Endothelial cell of umbilical vein (primary cell): ENCODE results near the gene SAV1. TPM values are rescaled to one million over a fixed set of nuclear protein-coding genes. Genes with fewer than 3 reads are reported as not detected.

Source experiments
- BruUV-seq: library from RNA; stranded (reverse); fragments of 400-500 nt; replicated peaks from 2 replicates; lab custom pipeline; 2021; lab: Mats Ljungman, UMichigan
- CTCF ChIA-PET: fragments of 300-600, 350-600 bp; sonication (Branson Sonifier 250); formaldehyde crosslinking; loops from one replicate; lab custom pipeline; 2021; ENCODE audit warnings: antibody characterized with exemption, inconsistent platforms; lab: Charles Lee
- POLR2A ChIA-PET: fragments of 300-600, 350-600 bp; sonication (Branson Sonifier 250); formaldehyde crosslinking; loops from one replicate; lab custom pipeline; 2021; ENCODE audit warnings: antibody characterized with exemption, inconsistent platforms; lab: Charles Lee
- DNase-seq: peaks from one replicate; pipeline ENCODE4 v3.0.0-alpha.2; 2011; ENCODE audit warnings: low read depth, low spot score
- FAIRE-seq: peaks from 2 replicates; lab custom pipeline; 2011; peaks lifted over from hg19 to GRCh38; lab: Jason Lieb, UNC
- H2AFZ ChIP-seq: 2 replicates; pipeline ENCODE4 v1.6.0; 2012; ENCODE audit warnings: low read depth, low read length, control low read depth, inconsistent platforms
- H3K27ac ChIP-seq: 2 replicates; pipeline ENCODE4 v1.5.1; 2011; ENCODE audit warnings: low read depth, mild to moderate bottlenecking, control low read depth, low read length, moderate library complexity; ENCODE audit not compliant: insufficient read depth
- H3K27me3 ChIP-seq, 2 experiments: 2 replicates each; pipeline versions ENCODE4 v1.6.0 to v1.6.1; 2011; ENCODE audit warnings: low read length in 2 of 2, mixed read lengths in 1 of 2; ENCODE audit not compliant: control insufficient read depth in 2 of 2, insufficient read depth in 2 of 2
- H3K36me3 ChIP-seq, 2 experiments: 2 replicates in 1 of 2; 3 replicates in 1 of 2; pipeline ENCODE4 v1.5.1; 2011; ENCODE audit warnings: low read length in 2 of 2, mild to moderate bottlenecking in 1 of 2, moderate library complexity in 1 of 2; ENCODE audit not compliant: control insufficient read depth in 2 of 2, insufficient read depth in 2 of 2; ENCODE audit errors: extremely low read depth in 1 of 2
- H3K4me1 ChIP-seq: 3 replicates; pipeline ENCODE4 v1.5.1; 2011; ENCODE audit warnings: mild to moderate bottlenecking, low read length; ENCODE audit not compliant: control insufficient read depth, insufficient read depth; ENCODE audit errors: extremely low read depth
- H3K4me2 ChIP-seq: 2 replicates; pipeline ENCODE4 v1.6.1; 2011; ENCODE audit warnings: low read length, control low read depth, mixed read lengths; ENCODE audit not compliant: insufficient read depth
- H3K4me3 ChIP-seq, 3 experiments: fragments of 200-600 bp in 1 of 3; sonication (generic), shearing (Covaris generic) in 1 of 3; replicated peaks in 1 of 3; 2 replicates each; pipeline ENCODE4 v1.5.1; 2011 to 2016; ENCODE audit warnings: control low read depth in 3 of 3, low read length in 3 of 3, mild to moderate bottlenecking in 2 of 3, inconsistent platforms in 1 of 3, low read depth in 1 of 3, moderate library complexity in 1 of 3; ENCODE audit not compliant: insufficient read depth in 1 of 3
- H3K79me2 ChIP-seq: 2 replicates; pipeline ENCODE4 v1.6.0; 2012; ENCODE audit warnings: low read length, inconsistent platforms; ENCODE audit not compliant: control insufficient read depth, insufficient read depth
- H3K9ac ChIP-seq: replicated peaks from 2 replicates; pipeline ENCODE3; 2011; ENCODE audit warnings: low read length, control low read depth; ENCODE audit not compliant: insufficient read depth; ENCODE audit errors: extremely low read depth
- H3K9me1 ChIP-seq: replicated peaks from 3 replicates; pipeline ENCODE4 v1.6.0; 2011; ENCODE audit warnings: mild to moderate bottlenecking, low read length; ENCODE audit not compliant: control insufficient read depth, insufficient read depth; ENCODE audit errors: extremely low read depth
- H3K9me3 ChIP-seq: replicated peaks from 2 replicates; pipeline ENCODE4 v1.5.1; 2012; ENCODE audit warnings: low read length, inconsistent platforms; ENCODE audit not compliant: control insufficient read depth, insufficient read depth
- H4K20me1 ChIP-seq: replicated peaks from 2 replicates; pipeline ENCODE3; 2011; ENCODE audit warnings: mild to moderate bottlenecking, low read length; ENCODE audit not compliant: control insufficient read depth, insufficient read depth; ENCODE audit errors: extremely low read depth
- EZH2 ChIP-seq: IDR thresholded peaks from 2 replicates; pipeline ENCODE4 v1.6.1; 2012; ENCODE audit warnings: borderline replicate concordance, low read depth, mild to moderate bottlenecking, moderate library complexity, low read length, inconsistent platforms; ENCODE audit not compliant: severe bottlenecking
- FOS ChIP-seq: IDR thresholded peaks from 2 replicates; pipeline ENCODE4 v1.6.1; 2011; ENCODE audit warnings: mild to moderate bottlenecking, low read length, moderate library complexity, borderline replicate concordance; ENCODE audit not compliant: insufficient read depth
- GATA2 ChIP-seq: IDR thresholded peaks from 2 replicates; pipeline ENCODE4 v1.7.0; 2011; ENCODE audit warnings: low read depth, mild to moderate bottlenecking, moderate library complexity, mixed read lengths, low read length; ENCODE audit not compliant: insufficient read length, insufficient read depth
- JUN ChIP-seq: IDR thresholded peaks from 2 replicates; pipeline ENCODE4 v1.6.1; 2011; ENCODE audit warnings: borderline replicate concordance, low read depth; ENCODE audit not compliant: insufficient read length, insufficient read depth
- MAX ChIP-seq: IDR thresholded peaks from 2 replicates; pipeline ENCODE4 v1.6.1; 2011; ENCODE audit not compliant: insufficient read depth, insufficient read length
- MYC ChIP-seq: IDR thresholded peaks from one replicate; pipeline ENCODE4 v1.6.1; 2011; ENCODE audit warnings: mild to moderate bottlenecking, low read depth, low read length
- POLR2A ChIP-seq: IDR thresholded peaks from 2 replicates; pipeline ENCODE4 v1.6.1; 2012; ENCODE audit warnings: low read depth, mild to moderate bottlenecking, control low read depth, low read length
- POLR2AphosphoS5 ChIP-seq: IDR thresholded peaks from 2 replicates; pipeline ENCODE4 v1.6.1; 2012; ENCODE audit warnings: low read depth, mild to moderate bottlenecking, control low read depth, low read length, moderate library complexity; ENCODE audit not compliant: insufficient read depth
- dilution Hi-C: fragments of 300-500 bp; cut with MboI; formaldehyde crosslinking; loops from one replicate; pipeline ENCODE4 v1.15.0; 2019; ENCODE audit warnings: low sequenced_read_pairs; ENCODE audit not compliant: extremely low pct_ligation_motif_present
- intact Hi-C: fragments of 100-400 bp; cut with micrococcal nuclease; formaldehyde crosslinking; loops from one replicate; pipeline ENCODE4 v1.10.0; 2022
- polyA plus RNA-seq, 4 experiments: library from polyadenylated mRNA; depleted of rRNA in 3 of 4; stranded (reverse) in 3 of 4; unstranded in 1 of 4; fragments of >200 nt; gene quantifications; 2 replicates each; pipeline versions ENCODE4 v1.2.1 to v1.2.3, GENCODE V29; 2011 to 2012; ENCODE audit warnings: missing spikeins in 1 of 4
- total RNA-seq: library from RNA; stranded (reverse); gene quantifications from 2 replicates; pipeline ENCODE4 v1.2.3, GENCODE V29; 2021
- TF ChIP-seq, protein P1 (sequence below), 2 donors: IDR thresholded peaks; 1 replicate in 1 of 2; 2 replicates in 1 of 2; pipeline ENCODE4 v1.5.1; 2011; ENCODE audit warnings: low read length in 2 of 2, mild to moderate bottlenecking in 2 of 2, moderate library complexity in 2 of 2, control low read depth in 1 of 2, inconsistent platforms in 1 of 2, low read depth in 1 of 2; ENCODE audit not compliant: insufficient read depth in 1 of 2; ENCODE audit errors: extremely low read depth in 1 of 2

The SAV1 gene
- total and polyA plus RNA-seq, 2 donors (not counting 3 experiments of a cell fraction or from before 2014, with no cell fraction given): 7.1 to 31.0 TPM

GRCh38 chr14:50669441-50669986 lies 1.4 kb upstream of the SAV1 start:
- ChIA-PET CTCF (no interaction called here), POLR2A (interaction anchor here (0.6 kb wide), 1 partner anchor 531 kb away, joined by 3 read pairs; no protein-coding TSS in a partner anchor)
- no peaks in the 10 kb centered on the region for H3K9me1 ChIP-seq
- peaks cover 30% of the 10 kb centered on the region for H3K79me2 ChIP-seq
- peaks cover 3% of the 10 kb centered on the region for H4K20me1 ChIP-seq
- no peaks in the 10 kb centered on the region for H3K27me3 ChIP-seq
- no TSS peak for BruUV-seq
- TF ChIP-seq MYC (no peak), POLR2AphosphoS5 (no peak), JUN (no peak), EZH2 (no peak), FOS (no peak), POLR2A (no peak), MAX (no peak), GATA2 (no peak)
- TF ChIP-seq, protein P1, sequence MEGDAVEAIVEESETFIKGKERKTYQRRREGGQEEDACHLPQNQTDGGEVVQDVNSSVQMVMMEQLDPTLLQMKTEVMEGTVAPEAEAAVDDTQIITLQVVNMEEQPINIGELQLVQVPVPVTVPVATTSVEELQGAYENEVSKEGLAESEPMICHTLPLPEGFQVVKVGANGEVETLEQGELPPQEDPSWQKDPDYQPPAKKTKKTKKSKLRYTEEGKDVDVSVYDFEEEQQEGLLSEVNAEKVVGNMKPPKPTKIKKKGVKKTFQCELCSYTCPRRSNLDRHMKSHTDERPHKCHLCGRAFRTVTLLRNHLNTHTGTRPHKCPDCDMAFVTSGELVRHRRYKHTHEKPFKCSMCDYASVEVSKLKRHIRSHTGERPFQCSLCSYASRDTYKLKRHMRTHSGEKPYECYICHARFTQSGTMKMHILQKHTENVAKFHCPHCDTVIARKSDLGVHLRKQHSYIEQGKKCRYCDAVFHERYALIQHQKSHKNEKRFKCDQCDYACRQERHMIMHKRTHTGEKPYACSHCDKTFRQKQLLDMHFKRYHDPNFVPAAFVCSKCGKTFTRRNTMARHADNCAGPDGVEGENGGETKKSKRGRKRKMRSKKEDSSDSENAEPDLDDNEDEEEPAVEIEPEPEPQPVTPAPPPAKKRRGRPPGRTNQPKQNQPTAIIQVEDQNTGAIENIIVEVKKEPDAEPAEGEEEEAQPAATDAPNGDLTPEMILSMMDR (IDR thresholded peaks at IDR 0.05; ENCODE audit: extremely low read depth in 1 of 2, insufficient read depth in 1 of 2, low read depth in 1 of 2, low read length in 2 of 2): no peak
- intact Hi-C loops (loop anchor here (2.0 to 10.0 kb wide), 5 partner anchors 45 to 1885 kb away; partner anchors contain the start of genes DMAC2L, GPR137C, L2HGDH and TXNDC16), dilution Hi-C loops (no loop called here)
- H3K27ac ChIP-seq: peak overlapping the region; percentile 26
- no peaks in the 10 kb centered on the region for H3K9me3 ChIP-seq
- H3K4me3 ChIP-seq: peak overlapping the region in 1 of 3 experiments; percentile 81
- peaks cover 23% of the 10 kb centered on the region for H3K4me1 ChIP-seq
- DNase-seq: peak; percentile 17
- H3K36me3 ChIP-seq: peaks cover 0 to 2% of the 10 kb centered on the region in 2 experiments
- no peak overlapping the region for H3K9ac ChIP-seq
- peak overlapping the region; percentile 91 for H3K4me2 ChIP-seq
- peak overlapping the region; percentile 82 for H2AFZ ChIP-seq
- no peak for FAIRE-seq
